ENCODE data around the gene RCL1.
A peak's percentile ranks its signal among the peaks of the same experiment; 100 is the strongest.

RCL1 gene

DNA sequence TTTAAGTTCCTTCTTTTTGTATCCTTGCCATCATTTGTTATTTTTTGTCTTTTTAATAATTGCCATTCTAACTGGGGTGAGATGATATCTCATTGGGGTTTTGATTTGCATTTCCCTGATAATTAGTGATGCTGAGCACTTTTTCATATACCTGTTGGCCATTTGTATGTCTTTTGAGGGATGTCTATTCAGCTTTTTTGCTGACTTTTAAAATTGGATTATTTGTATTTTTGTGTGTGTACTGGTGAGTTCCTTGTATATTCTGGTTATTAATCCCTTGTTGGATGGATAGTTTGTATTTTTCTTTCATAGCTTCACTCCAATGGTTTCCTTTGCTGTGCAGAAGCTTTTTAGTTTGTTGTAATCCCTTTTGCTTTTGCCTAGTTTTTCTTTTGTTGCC is 19.1 kb downstream of the RCL1 start:
- no peak for DNase-seq (ENCODE audit: low spot score)

DNA sequence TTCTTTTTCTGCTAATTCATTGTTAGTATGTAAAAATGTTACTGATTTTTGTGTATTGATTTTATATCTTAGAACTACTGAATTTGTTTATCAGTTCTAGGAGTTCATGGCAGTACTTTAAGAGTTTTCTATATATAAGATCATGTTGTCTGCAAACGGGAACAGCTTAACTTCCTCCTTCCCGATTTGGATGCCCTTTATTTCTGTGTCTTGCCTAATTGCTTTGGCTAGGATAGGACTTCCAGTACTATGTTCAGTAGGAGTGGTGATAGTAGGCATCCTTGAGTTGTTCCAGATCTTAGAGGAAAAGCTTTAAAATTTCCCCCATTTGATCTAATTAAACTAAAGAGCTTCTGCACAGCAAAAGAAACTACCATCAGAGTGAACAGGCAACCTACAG is 20.1 kb downstream of the RCL1 start:
- no peak for DNase-seq (ENCODE audit: low spot score)

GRCh38 chr9:4814913-4815312 is 22.2 kb downstream of the RCL1 start:
- no peak for DNase-seq (ENCODE audit: low spot score)

- DNase-seq (ENCODE audit: low spot score), result no peak
Observed at GRCh38 chr9:4815381-4815956, 22.7 kb downstream of the RCL1 start.

GRCh38 chr9:4820168-4820567 is 27.4 kb downstream of the RCL1 start:
- DNase-seq (ENCODE audit: low spot score), result no peak

DNA sequence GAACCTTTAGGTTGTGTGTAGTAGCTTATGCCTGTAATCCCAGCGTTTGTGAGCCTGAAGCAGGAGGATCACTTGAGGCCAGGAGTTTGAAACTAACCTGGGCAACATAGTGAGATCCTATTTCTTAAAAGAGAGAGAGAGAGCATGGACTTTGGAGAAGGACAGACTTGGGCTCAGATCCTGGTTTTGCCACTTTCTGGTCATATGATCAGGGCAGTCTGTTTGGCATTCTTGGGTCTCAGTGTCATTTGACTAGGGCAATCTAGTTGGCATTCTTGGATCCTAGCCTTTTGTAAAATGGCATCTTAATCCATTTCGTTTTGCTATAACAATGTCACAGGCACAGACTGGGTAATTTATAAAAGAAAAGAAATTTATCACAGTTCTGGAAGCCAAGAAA is 28.4 kb downstream of the RCL1 start:
- DNase-seq (ENCODE audit: low spot score), result no peak

- no peak for DNase-seq (ENCODE audit: low spot score)
Observed at GRCh38 chr9:4822057-4822456, 29.3 kb downstream of the RCL1 start.

GRCh38 chr9:4826417-4827166 is 33.8 kb downstream of the RCL1 start:
- no peak for DNase-seq (ENCODE audit: low spot score)

DNA sequence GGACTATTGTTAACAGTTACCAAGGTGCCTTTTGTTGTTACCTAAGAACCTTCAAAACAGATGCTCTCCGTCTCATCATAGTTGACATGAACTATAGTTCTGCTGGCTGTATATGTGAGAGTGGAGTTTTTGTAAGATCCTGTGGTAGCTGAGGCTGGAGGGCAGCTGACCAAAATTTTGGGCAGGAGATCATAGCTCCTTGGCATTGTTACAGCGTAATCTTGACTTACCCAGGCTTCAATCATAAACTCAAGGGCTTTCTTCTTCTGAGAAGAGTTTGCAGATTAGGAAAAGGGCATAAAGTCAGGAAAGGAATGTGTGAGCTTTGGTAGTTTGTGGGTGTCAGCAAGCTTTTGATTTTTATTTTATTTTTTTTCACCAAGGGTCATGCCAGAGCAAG is 34.5 kb downstream of the RCL1 start:
- no peak for DNase-seq (ENCODE audit: low spot score)

DNA sequence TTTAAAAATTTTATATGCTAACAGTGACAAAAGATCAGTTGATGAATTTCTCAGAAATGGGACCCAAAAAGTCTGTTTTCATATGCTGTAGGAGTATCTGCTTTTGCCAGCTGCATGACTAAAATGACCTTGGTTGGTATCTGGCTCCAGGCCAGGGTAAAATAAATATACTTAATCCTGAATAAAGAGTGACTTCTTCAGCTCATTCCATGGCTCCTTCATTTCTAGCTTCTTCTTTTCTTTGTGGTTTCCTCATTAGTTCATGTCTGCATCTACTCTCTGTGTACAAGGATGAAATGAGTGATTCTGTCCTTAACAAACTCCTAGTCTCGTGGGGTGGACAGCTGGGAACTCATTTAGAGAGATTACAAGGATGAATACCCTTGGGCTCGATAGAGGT is 36.0 kb downstream of the RCL1 start:
- DNase-seq (ENCODE audit: low spot score), result no peak

DNA sequence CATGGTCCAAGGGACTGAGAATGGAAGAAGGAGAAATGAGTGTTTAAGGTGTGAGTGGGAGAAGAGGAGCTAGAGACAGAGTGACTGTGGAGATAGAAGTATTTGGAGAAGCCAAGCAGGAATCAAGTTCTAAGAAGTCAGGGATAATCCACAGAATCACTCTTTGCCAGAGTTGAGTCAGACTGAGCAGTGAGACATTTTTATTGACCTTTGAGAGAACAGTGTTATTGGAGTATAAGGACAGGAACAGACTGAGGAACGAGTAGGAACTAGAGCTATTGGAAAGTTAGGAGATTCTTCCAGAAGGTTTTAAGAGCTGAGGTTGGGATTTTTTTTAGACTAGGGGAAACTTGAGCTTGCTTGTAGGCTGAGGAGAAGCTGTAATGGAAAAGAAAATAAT is 37.2 kb downstream of the RCL1 start:
- DNase-seq (ENCODE audit: low spot score), result no peak

DNA sequence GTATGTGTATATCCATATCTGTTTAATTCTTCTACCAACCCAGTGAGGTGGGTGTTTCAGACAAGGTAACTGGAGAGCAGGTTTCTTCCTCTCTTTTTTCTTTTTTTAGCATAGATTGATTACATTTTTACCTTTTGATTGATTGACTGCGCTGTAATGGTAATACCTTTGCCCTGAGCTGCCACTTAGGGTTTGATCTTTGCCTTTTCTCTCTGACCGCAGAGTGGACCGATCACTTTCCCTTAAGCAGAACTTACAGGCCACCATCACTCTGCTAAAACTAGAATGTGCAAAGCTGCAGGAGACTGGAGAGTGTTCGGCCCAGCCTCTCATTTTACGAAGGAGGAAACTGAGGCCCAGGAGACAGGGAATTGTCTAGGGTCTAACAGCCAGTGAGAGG is 38.0 kb downstream of the RCL1 start:
- no peak for DNase-seq (ENCODE audit: low spot score)

- no peak for DNase-seq (ENCODE audit: low spot score)
Observed at GRCh38 chr9:4831119-4831518, 38.4 kb downstream of the RCL1 start.

GRCh38 chr9:4831944-4832343 is 39.2 kb downstream of the RCL1 start:
- no peak for DNase-seq (ENCODE audit: low spot score)

- DNase-seq (ENCODE audit: low spot score), result peak; percentile 2
Observed at GRCh38 chr9:4832786-4833579, 40.2 kb downstream of the RCL1 start.

DNA sequence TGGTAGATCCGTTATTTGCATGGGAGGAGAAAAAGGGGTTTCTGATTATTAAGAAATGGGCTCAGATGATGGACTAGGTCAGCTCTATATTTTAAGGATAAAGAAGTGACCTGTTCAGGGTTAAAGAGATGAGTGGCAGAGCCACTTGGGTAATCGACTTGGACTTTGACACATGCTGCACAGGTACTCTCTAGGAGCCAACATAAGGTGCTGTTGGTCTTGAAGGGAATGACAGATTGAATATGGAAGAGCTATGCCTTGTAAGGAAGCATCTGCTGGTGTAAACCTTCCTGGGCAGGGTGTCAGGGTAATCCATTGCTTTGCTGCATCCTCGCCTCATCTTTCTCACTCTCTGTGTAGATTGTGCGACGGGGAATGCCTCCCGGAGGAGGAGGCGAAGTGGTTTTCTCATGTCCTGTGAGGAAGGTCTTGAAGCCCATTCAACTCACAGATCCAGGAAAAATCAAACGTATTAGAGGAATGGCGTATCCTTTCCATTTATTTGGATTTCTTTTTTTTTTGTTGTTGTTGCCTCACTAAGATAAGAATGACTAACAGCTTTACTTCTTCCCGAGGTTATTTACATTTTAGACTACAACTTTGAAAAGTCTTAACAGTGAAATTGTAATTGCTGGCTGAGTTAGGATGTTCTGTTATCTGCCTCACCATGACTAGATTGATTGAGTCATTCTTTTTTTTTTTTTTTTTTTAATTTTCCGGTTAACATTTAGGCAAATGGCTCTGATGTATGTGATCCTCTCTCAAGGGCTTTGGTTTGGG is 41.2 kb downstream of the RCL1 start:
- DNase-seq (ENCODE audit: low spot score), result no peak

- no peak for DNase-seq (ENCODE audit: low spot score)
Observed at GRCh38 chr9:4836676-4837075, 43.9 kb downstream of the RCL1 start.

DNA sequence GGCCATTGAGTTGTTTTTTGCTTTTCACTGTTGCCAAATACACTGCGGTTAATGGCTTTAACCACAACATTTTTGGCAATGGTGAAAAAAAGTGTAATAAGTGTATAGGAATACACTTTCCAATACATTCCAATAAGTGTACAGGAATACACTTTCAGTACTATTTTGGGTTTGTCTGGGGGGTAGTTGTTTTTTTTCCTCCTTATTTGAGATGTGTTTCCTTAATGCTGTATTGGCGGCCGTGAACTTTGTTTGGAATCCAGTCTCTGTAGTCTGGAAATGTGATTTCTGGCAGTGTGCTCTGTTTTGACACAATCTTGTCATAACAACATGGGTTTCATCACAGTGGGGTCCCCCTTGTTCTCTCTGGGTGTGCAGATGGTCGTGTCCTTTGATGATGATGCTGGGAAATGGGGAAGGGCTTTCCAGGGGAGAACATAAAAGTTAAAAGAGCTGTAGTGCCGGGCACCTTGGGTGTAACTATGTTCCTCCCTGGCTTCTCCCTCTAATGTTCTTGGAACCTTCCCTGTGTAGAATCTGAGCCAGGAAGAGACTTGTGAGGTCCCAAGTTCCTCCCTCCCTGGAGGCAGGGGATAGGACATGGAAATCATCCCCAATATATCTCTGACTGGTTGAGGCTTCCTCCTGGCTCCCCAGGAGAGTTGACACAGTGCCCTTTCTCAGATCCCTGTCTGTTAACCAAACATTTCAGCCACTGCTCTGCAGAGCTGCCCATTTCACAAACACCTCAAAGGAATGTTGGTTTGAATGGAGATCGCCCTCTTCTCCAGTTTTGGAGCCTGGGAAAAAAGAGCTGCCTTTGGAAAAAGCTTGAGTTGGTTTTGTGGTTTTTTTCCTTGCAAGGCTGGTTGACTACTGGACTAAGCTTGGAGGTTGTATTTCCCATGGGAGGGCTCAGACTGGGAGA is 44.8 kb downstream of the RCL1 start:
- no peak for DNase-seq (ENCODE audit: low spot score)

DNA sequence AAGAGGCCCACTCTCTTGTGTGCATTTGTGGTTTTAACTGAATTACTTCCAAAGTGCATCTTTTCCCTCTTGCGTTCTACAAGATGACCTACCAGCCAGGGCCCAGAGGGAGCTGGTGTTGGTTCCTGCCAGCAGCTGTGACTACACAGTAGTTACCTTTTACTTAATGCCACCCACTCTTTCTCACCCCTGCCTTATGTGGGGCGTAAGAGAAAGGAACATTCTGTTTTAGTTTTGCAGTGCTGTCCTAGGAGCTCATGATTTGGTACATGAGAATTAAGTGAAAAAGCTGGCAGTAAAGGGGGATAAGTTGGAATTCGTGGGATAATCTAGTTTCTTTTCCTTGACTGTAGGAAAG is 45.4 kb downstream of the RCL1 start:
- no peak for DNase-seq (ENCODE audit: low spot score)

- no peak for DNase-seq (ENCODE audit: low spot score)
Observed at GRCh38 chr9:4839470-4839912, 46.7 kb downstream of the RCL1 start.

GRCh38 chr9:4840018-4840417 is 47.3 kb downstream of the RCL1 start:
- no peak for DNase-seq (ENCODE audit: low spot score)
